Muscle layer of colon (tissue), 2 donors: ENCODE results near the gene DOP1A.

Experiments used
- H3K27ac ChIP-seq: one replicate; pipeline ENCODE4 v1.7.0; 2013; ENCODE audit warnings: low read depth, mild to moderate bottlenecking, low read length, moderate library complexity
- H3K27me3 ChIP-seq, 2 donors: one replicate each; pipeline ENCODE4 v1.7.0; 2013; ENCODE audit warnings: low read length in 2 of 2, mild to moderate bottlenecking in 2 of 2; ENCODE audit not compliant: insufficient read depth in 2 of 2, control insufficient read depth in 1 of 2
- H3K36me3 ChIP-seq: one replicate; pipeline ENCODE4 v1.7.0; 2013; ENCODE audit warnings: mild to moderate bottlenecking, low read length; ENCODE audit not compliant: insufficient read depth
- H3K4me1 ChIP-seq: one replicate; pipeline ENCODE4 v1.7.0; 2013; ENCODE audit warnings: mild to moderate bottlenecking, low read length; ENCODE audit not compliant: insufficient read depth
- H3K4me3 ChIP-seq, 2 donors: one replicate each; pipeline ENCODE4 v1.7.0; 2013; ENCODE audit warnings: low read length in 2 of 2, low read depth in 1 of 2, mild to moderate bottlenecking in 1 of 2, moderate library complexity in 1 of 2
- H3K9ac ChIP-seq: one replicate; pipeline ENCODE4 v1.7.0; 2013; ENCODE audit warnings: low read length
- H3K9me3 ChIP-seq: one replicate; pipeline ENCODE4 v1.7.0; 2013; ENCODE audit warnings: mild to moderate bottlenecking, low read length
- donor health status: abdominal sarcoma.
- donor health status: Adenocarcinoma of cecum.

The DOP1A gene

DNA sequence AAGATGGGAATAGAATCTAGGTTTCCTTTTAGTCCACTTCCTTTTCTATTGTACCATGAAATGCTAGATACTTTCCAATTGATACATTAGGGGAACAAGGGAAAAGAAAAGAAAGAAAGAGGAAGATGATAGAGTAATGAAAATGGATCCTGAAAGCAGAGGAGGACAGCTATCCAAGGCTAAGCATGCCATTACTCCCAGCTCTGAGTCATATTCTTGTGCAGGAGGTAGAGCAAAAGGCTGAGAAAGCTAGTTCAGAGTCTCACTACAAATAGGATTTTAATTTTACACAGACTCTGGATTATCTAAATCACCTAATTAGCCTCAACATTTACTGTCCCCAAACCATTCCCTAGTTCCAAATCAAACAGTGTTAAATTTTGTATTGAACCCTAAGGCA is 149.3 kb downstream of the DOP1A start:
- Histone ChIP-seq H3K9ac (no peak overlapping the region), H3K4me3 (no peak overlapping the region), H3K27ac (no peak overlapping the region), H3K27me3 (no peaks in the 10 kb centered on the region), H3K4me1 (no peaks in the 10 kb centered on the region), H3K9me3 (no peaks in the 10 kb centered on the region), H3K36me3 (no peaks in the 10 kb centered on the region)
